ENCODE results near the gene PHB1.

Gene PHB1

GRCh38 chr17:49441578-49441977 is 26.9 kb upstream of the PHB1 start:
- in situ Hi-C loops (cut with MboI; ENCODE audit: low sequenced_read_pairs, unreplicated experiment) = no loop called here

DNA sequence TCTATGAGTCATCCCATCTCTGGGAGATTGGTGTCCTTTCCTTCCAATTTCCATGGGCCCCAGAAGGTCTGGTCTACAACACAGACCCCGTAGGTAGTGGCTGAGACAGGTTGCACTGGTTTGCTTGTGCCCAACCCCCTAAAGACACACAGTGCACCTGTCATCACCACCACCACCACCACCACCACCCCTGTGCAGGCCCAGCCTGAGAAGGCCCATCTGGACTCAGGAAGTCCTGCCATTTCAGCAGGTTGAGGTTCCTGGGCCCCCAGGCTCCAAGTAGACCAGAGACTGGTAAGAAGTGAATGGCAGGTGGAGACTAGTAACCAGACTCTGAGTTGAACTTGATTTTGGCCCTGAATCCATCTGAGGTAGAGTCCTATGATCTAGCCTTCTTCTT is 25.9 kb upstream of the PHB1 start:
- DNase-seq (ENCODE audit: low spot score) = no peak
- TF ChIP-seq CTCF (IDR thresholded peaks at IDR 0.05; ENCODE audit: borderline replicate concordance, control extremely low read depth, extremely low read depth, insufficient read depth, missing control alignments) = no peak
- in situ Hi-C loops (cut with MboI; ENCODE audit: low sequenced_read_pairs, unreplicated experiment) = no loop called here

More at GRCh38 chr17:49441578-49441977, 26.9 kb upstream of the PHB1 start:
- DNase-seq (ENCODE audit: low spot score) = no peak
- TF ChIP-seq CTCF (IDR thresholded peaks at IDR 0.05; ENCODE audit: borderline replicate concordance, control extremely low read depth, extremely low read depth, insufficient read depth, missing control alignments) = no peak

DNA sequence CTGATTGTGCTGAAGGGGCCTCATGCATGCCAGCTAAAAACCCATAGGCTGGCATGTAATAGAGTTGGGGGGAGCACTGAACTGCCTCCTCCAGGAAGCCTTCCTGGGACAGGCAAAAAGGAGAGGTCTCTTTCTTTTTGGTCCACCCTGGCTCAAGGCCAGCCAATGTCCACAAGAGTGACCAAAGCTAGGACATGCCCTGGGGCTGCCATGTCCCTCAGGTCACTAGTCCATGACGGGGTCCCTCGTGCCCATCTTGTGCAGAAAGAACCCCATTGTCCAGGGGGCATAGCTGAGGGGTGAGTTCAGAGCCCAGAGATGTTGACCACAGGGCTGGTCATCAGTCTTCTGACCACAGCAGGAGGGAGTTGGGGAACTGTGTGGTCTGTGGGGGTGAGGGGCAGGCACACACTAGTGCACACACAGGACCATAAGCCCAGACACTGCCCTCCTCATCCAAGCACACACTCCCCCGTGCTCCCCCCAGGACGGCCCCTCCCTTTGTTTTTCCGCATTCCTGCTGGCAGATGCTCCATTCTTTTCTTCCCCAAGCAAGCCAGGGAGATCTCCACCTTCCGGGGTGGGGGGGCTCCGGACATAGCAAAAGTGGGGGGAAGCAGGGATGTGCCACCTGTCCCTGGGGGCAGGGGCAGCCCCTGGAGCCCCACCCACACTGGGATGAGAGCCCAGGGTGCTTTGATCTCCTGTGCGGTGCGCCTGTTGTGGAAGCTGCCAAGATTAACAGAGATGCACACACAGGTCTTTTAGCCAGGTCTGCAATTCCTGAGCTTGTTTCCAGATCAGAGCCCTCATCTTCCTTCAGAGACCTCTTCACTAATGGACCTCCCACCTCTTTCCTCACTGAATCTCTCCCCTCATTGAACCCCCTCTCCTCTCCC is 25.2 kb upstream of the PHB1 start:
- no peak for DNase-seq (ENCODE audit: low spot score)
- in situ Hi-C loops (cut with MboI; ENCODE audit: low sequenced_read_pairs, unreplicated experiment) = loop anchor here (10.0 kb wide), 1 partner anchor 115 kb away; no protein-coding TSS in a partner anchor
- TF ChIP-seq CTCF (IDR thresholded peaks at IDR 0.05; ENCODE audit: borderline replicate concordance, control extremely low read depth, extremely low read depth, insufficient read depth, missing control alignments) = no peak

- TF ChIP-seq CTCF (IDR thresholded peaks at IDR 0.05; ENCODE audit: borderline replicate concordance, control extremely low read depth, extremely low read depth, insufficient read depth, missing control alignments) = no peak
- in situ Hi-C loops (cut with MboI; ENCODE audit: low sequenced_read_pairs, unreplicated experiment) = loop anchor here (10.0 kb wide), 1 partner anchor 116 kb away; no protein-coding TSS in a partner anchor
- DNase-seq (ENCODE audit: low spot score) = no peak
These were observed 24.6 kb upstream of the PHB1 start for GRCh38 chr17:49439305-49439672.

DNA sequence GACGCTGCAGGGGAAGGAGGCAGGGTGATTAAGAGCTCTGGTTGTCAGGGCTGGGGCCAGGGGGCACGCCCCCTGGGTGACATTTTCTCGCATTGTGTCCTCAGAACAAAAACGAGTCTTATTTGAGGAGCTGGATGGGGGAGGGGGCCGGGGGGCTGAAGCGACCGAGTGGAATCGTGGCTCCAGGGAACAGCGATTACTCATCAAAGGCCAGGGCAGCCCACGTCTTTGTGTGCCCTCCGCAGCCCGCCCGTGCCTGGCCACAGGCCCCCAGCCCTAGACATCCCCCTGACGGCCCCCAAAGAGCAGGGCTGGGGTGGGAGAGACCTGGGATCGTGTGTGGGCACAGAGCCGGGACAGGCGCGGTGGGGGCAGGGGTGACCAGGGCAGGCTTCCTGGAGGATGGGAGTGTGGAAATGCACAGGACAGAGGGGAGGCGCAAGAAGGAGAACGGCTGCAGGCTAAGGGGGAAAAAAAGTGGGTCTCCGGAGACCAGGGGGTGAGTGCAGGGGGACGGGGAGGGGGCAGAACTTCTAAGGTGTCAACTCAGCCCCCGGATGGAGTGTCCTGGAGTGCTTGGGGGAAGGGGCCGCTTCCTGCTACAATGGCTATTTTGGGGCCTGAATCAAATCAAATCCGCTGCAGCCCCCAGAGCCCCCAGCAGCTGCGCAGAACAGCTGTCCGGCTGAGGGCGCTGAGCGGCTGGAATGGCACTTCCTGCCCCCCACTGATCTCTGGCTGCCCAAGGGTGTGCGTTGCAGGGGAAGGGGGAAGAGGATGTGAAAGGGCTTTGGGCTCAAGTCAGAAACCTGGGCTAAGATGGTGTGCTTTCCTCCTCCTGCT is 24.0 kb upstream of the PHB1 start:
- TF ChIP-seq CTCF (IDR thresholded peaks at IDR 0.05; ENCODE audit: borderline replicate concordance, control extremely low read depth, extremely low read depth, insufficient read depth, missing control alignments) = no peak
- no peak for DNase-seq (ENCODE audit: low spot score)
- in situ Hi-C loops (cut with MboI; ENCODE audit: low sequenced_read_pairs, unreplicated experiment) = loop anchor here (10.0 kb wide), 1 partner anchor 116 kb away; no protein-coding TSS in a partner anchor

GRCh38 chr17:49437696-49438435 is 23.2 kb upstream of the PHB1 start:
- in situ Hi-C loops (cut with MboI; ENCODE audit: low sequenced_read_pairs, unreplicated experiment) = loop anchor here (10.0 kb wide), 1 partner anchor 117 kb away; no protein-coding TSS in a partner anchor
- no peak for DNase-seq (ENCODE audit: low spot score)
- no peak for TF ChIP-seq CTCF (IDR thresholded peaks at IDR 0.05; ENCODE audit: borderline replicate concordance, control extremely low read depth, extremely low read depth, insufficient read depth, missing control alignments)

All from GM13976 (cell line).